Loucy (cell line): ENCODE data around the gene PYGM.

Experiments
- EZH2phosphoT487 ChIP-seq: fragments of 200-600 bp; IDR thresholded peaks from 2 replicates; pipeline ENCODE4 v1.6.1; 2018; ENCODE audit warnings: antibody characterized with exemption, mild to moderate bottlenecking, moderate library complexity, borderline replicate concordance
- TF ChIP-seq, protein P1 (sequence below): fragments of 200-600 bp; sonication (generic); conservative IDR thresholded peaks from 2 replicates; pipeline ENCODE4 v1.5.1; 2014; ENCODE audit warnings: mild to moderate bottlenecking, antibody characterized with exemption, low read length

DNA sequence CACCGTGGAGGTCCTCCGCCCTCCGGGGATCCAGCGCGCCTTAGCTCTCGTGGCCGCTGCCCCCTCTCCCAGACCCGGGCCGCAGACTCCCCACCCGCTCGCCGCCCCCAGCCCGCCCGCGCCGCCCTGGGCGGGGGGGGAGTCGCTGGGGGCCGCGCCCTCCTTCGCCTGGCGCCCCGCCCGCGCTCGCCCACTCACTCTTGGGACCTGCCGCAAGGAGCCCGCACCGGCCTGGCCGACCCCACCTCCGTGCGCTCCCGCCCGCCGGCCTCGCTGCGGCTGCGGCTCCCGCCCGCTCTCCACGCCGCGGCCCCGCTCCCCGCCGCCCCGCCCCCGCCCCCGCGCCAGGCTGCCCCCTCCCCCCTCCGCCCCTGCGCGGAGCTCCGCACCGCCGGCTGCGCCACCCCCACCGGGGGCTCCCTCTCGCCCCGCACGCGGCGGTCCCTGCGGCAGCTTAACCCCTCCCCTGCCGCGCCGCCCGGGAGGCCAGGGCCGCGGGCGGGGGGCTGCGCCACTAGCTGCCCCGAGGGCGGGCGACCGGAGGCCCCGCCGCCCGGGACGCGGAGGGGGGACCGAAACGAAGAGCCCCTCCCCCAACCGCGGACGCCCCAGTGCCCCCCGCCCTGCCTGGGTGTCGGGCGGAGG, 15.1 kb downstream of the PYGM start:
- TF ChIP-seq, protein P1, sequence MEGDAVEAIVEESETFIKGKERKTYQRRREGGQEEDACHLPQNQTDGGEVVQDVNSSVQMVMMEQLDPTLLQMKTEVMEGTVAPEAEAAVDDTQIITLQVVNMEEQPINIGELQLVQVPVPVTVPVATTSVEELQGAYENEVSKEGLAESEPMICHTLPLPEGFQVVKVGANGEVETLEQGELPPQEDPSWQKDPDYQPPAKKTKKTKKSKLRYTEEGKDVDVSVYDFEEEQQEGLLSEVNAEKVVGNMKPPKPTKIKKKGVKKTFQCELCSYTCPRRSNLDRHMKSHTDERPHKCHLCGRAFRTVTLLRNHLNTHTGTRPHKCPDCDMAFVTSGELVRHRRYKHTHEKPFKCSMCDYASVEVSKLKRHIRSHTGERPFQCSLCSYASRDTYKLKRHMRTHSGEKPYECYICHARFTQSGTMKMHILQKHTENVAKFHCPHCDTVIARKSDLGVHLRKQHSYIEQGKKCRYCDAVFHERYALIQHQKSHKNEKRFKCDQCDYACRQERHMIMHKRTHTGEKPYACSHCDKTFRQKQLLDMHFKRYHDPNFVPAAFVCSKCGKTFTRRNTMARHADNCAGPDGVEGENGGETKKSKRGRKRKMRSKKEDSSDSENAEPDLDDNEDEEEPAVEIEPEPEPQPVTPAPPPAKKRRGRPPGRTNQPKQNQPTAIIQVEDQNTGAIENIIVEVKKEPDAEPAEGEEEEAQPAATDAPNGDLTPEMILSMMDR: no peak
- no peak for TF ChIP-seq EZH2phosphoT487
